IMR-90 (cell line): ENCODE measurements around the gene XYLB. TPM values are rescaled to one million over a fixed set of nuclear protein-coding genes. Genes with fewer than 3 reads are reported as not detected.

Experiments used
- ATAC-seq: fragments of 200-7000 bp; cut with Tn5 transposase; 2 replicates; pipeline ENCODE4 v1.9.1; 2020; ENCODE audit warnings: low read depth, mild to moderate bottlenecking, moderate library complexity
- BruUV-seq: library from RNA; stranded (reverse); fragments of 400-500 nt; replicated peaks from 2 replicates; lab custom pipeline; 2021; lab: Mats Ljungman, UMichigan
- CTCF ChIA-PET: fragments of 300-600 bp; formaldehyde crosslinking; extraction: SDS; loops from one replicate; lab custom pipeline; 2021; ENCODE audit warnings: antibody characterized with exemption; lab: Yijun Ruan, JAX
- POLR2A ChIA-PET: fragments of 300-600 bp; sonication (Branson Sonifier 250); formaldehyde crosslinking; loops from one replicate; lab custom pipeline; 2022; ENCODE audit warnings: antibody characterized with exemption; ENCODE audit not compliant: unreplicated experiment; lab: Charles Lee
- DNase-seq: peaks from one replicate; pipeline ENCODE4 v3.0.0; 2013
- H2AFZ ChIP-seq: replicated peaks from 2 replicates; pipeline ENCODE3; 2013; ENCODE audit warnings: low read length, mild to moderate bottlenecking; ENCODE audit not compliant: poor library complexity
- H2AK5ac ChIP-seq: 2 replicates; pipeline ENCODE4 v1.6.1; 2013; ENCODE audit warnings: low read depth, low read length, inconsistent platforms
- H2AK9ac ChIP-seq: replicated peaks from 2 replicates; pipeline ENCODE3; 2013; ENCODE audit warnings: mild to moderate bottlenecking, low read depth, low read length, moderate library complexity; ENCODE audit not compliant: poor library complexity
- H2BK120ac ChIP-seq: 2 replicates; pipeline ENCODE4 v1.6.1; 2013; ENCODE audit warnings: low read depth, low read length, inconsistent platforms
- H2BK15ac ChIP-seq: 3 replicates; pipeline ENCODE4 v1.6.1; 2013; ENCODE audit warnings: low read depth, low read length, inconsistent platforms
- H2BK20ac ChIP-seq: 2 replicates; pipeline ENCODE4 v1.6.1; 2013; ENCODE audit warnings: low read depth, mild to moderate bottlenecking, inconsistent platforms, low read length, moderate library complexity
- H2BK5ac ChIP-seq: 2 replicates; pipeline ENCODE4 v1.6.1; 2013; ENCODE audit warnings: mild to moderate bottlenecking, low read depth, low read length, inconsistent platforms; ENCODE audit not compliant: poor library complexity, severe bottlenecking
- H3K14ac ChIP-seq: replicated peaks from 2 replicates; pipeline ENCODE4 v1.6.1; 2013; ENCODE audit warnings: low read depth, low read length, inconsistent platforms
- H3K18ac ChIP-seq: 2 replicates; pipeline ENCODE4 v1.6.1; 2013; ENCODE audit warnings: low read depth, low read length, control low read depth
- H3K23ac ChIP-seq: 2 replicates; pipeline ENCODE4 v1.6.1; 2013; ENCODE audit warnings: low read depth, low read length, inconsistent platforms
- H3K27ac ChIP-seq: 2 replicates; pipeline ENCODE4 v1.5.1; 2013; ENCODE audit warnings: mild to moderate bottlenecking, control low read depth, low read length; ENCODE audit not compliant: insufficient read depth
- H3K27me3 ChIP-seq: 2 replicates; pipeline ENCODE4 v1.6.1; 2013; ENCODE audit warnings: low read length; ENCODE audit not compliant: control insufficient read depth, insufficient read depth
- H3K36me3 ChIP-seq: 2 replicates; pipeline ENCODE4 v1.6.1; 2013; ENCODE audit warnings: low read length, mixed read lengths; ENCODE audit not compliant: control insufficient read depth, insufficient read depth
- H3K4ac ChIP-seq: 2 replicates; pipeline ENCODE4 v1.6.1; 2013; ENCODE audit warnings: low read depth, low read length, inconsistent platforms
- H3K4me1 ChIP-seq: 2 replicates; pipeline ENCODE4 v1.6.1; 2013; ENCODE audit warnings: low read length, mixed read lengths; ENCODE audit not compliant: control insufficient read depth, insufficient read depth
- H3K4me2 ChIP-seq: 2 replicates; pipeline ENCODE4 v1.6.1; 2013; ENCODE audit warnings: low read depth, mild to moderate bottlenecking, control low read depth, low read length, moderate library complexity
- H3K4me3 ChIP-seq: 2 replicates; pipeline ENCODE4 v1.5.1; 2013; ENCODE audit warnings: low read depth, mild to moderate bottlenecking, control low read depth, low read length, moderate library complexity; ENCODE audit not compliant: insufficient read depth
- H3K56ac ChIP-seq: 2 replicates; pipeline ENCODE4 v1.6.1; 2013; ENCODE audit warnings: low read length, inconsistent platforms; ENCODE audit not compliant: insufficient read depth; ENCODE audit errors: extremely low read depth
- H3K79me1 ChIP-seq, 2 experiments: 2 replicates each; pipeline ENCODE4 v1.6.1; 2013; ENCODE audit warnings: low read length in 2 of 2, inconsistent platforms in 1 of 2, low read depth in 1 of 2
- H3K9ac ChIP-seq: 2 replicates; pipeline ENCODE4 v1.6.1; 2013; ENCODE audit warnings: low read depth, low read length, control low read depth
- H3K9me1 ChIP-seq: 2 replicates; pipeline ENCODE4 v1.6.1; 2013; ENCODE audit warnings: low read length, inconsistent platforms; ENCODE audit not compliant: insufficient read depth
- H3K9me3 ChIP-seq: 2 replicates; pipeline ENCODE4 v1.6.1; 2013; ENCODE audit warnings: low read length; ENCODE audit not compliant: control insufficient read depth, insufficient read depth
- H4K20me1 ChIP-seq: 2 replicates; pipeline ENCODE4 v1.6.1; 2013; ENCODE audit warnings: low read length, inconsistent platforms; ENCODE audit not compliant: insufficient read depth
- H4K5ac ChIP-seq: 2 replicates; pipeline ENCODE4 v1.6.1; 2013; ENCODE audit warnings: mild to moderate bottlenecking, low read depth, low read length, control low read depth
- H4K8ac ChIP-seq, 2 experiments: 2 replicates each; pipeline ENCODE4 v1.6.1; 2013; ENCODE audit warnings: low read depth in 2 of 2, low read length in 2 of 2, control low read depth in 1 of 2, inconsistent platforms in 1 of 2
- H4K91ac ChIP-seq: 2 replicates; pipeline ENCODE4 v1.6.1; 2013; ENCODE audit warnings: low read depth, low read length, inconsistent platforms; ENCODE audit not compliant: insufficient read depth
- SMC3 ChIP-seq: fragments of 150-350 bp; IDR thresholded peaks from 2 replicates; pipeline ENCODE4 v1.6.1; 2016; ENCODE audit warnings: low read depth, mild to moderate bottlenecking, antibody characterized with exemption, low read length, moderate library complexity
- USF2 ChIP-seq: fragments of 150-350 bp; IDR thresholded peaks from 2 replicates; pipeline ENCODE4 v1.6.1; 2017; ENCODE audit warnings: mild to moderate bottlenecking, antibody characterized with exemption, low read length, low read depth
- WGBS, 2 experiments: methylation state at CpG; one replicate each; pipeline versions ENCODE4 v1.1.5 to v1.1.7; 2013; ENCODE audit warnings: missing lambda C conversion rate in 2 of 2; ENCODE audit not compliant: insufficient read length in 1 of 2; ENCODE audit errors: extremely low coverage in 2 of 2; 5-methylcytosine and 5-hydroxymethylcytosine counted together
- dilution Hi-C: fragments of 300-500 bp; cut with HindIII; formaldehyde crosslinking; loops from one replicate; pipeline ENCODE4 v1.14.3; 2018; ENCODE audit warnings: low sequenced_read_pairs; ENCODE audit not compliant: unreplicated experiment
- in situ Hi-C: fragments of 300-500 bp; cut with MboI; formaldehyde crosslinking; loops from 3 replicates; pipeline ENCODE4 v1.14.3; 2019; ENCODE audit warnings: low sequenced_read_pairs, inconsistent platforms, mixed read lengths
- intact Hi-C: fragments of 100-400 bp; cut with micrococcal nuclease; formaldehyde crosslinking; loops from 2 replicates; pipeline ENCODE4 v1.10.0; 2022
- polyA plus RNA-seq, 3 experiments: library from polyadenylated mRNA; depleted of rRNA; stranded (reverse); fragments of >200 nt; gene quantifications; 2 replicates each; pipeline ENCODE4 v1.2.3, GENCODE V29; 2012; ENCODE audit warnings: low replicate concordance in 1 of 3
- total RNA-seq: library from RNA; depleted of rRNA; stranded (reverse); fragments of >200 nt; gene quantifications from 2 replicates; pipeline ENCODE4 v1.2.3, GENCODE V29; 2012
- TF ChIP-seq, protein P1 (sequence below): conservative IDR thresholded peaks from 2 replicates; pipeline ENCODE4 v1.5.1; 2012; ENCODE audit warnings: mild to moderate bottlenecking, low read depth, low read length, improper control_type of control experiment

Gene XYLB
- total and polyA plus RNA-seq, 2 of the 4 experiments (the other 2 are of a cell fraction): 3.0 to 3.4 TPM

- H3K9me3 ChIP-seq: no peaks in the 10 kb centered on the region
- H2AK5ac ChIP-seq: no peak overlapping the region
- no peaks in the 10 kb centered on the region for H3K27me3 ChIP-seq
- peak overlapping the region; percentile 46 for H3K9ac ChIP-seq
- intact Hi-C loops: loop anchor here (5.0 kb wide), 1 partner anchor 109 kb away; the partner anchor contains the start of gene XYLB
- ATAC-seq (peak; percentile 1; the same call in 1 of the 2 replicates), DNase-seq (peak; percentile 29)
- ChIA-PET CTCF (no interaction called here), POLR2A (interaction anchor here (1.1 kb wide), 1 partner anchor 10 kb away, joined by 4 read pairs; no protein-coding TSS in a partner anchor)
- H3K36me3 ChIP-seq: no peaks in the 10 kb centered on the region
- no peak overlapping the region for H2BK20ac ChIP-seq
- WGBS, 2 experiments: 4% methylated on average over 4 of the region's 15 CpGs; no CpG with 5 or more reads in 1 of the 2 experiments
- no peak overlapping the region; the same call in 1 of the 2 replicates for H3K27ac ChIP-seq
- no peak overlapping the region for H3K18ac ChIP-seq
- H3K79me1 ChIP-seq: peaks cover 19 to 44% of the 10 kb centered on the region in 2 experiments; a peak in 3 of 4 replicates
- H3K56ac ChIP-seq: no peak overlapping the region
- H3K4me2 ChIP-seq: peak overlapping the region; percentile 94
- no peak overlapping the region for H3K14ac ChIP-seq
- BruUV-seq: no TSS peak
- peak overlapping the region; percentile 58 for H2AK9ac ChIP-seq
- TF ChIP-seq SMC3 (no peak), USF2 (peak; percentile 59)
- TF ChIP-seq, protein P1, sequence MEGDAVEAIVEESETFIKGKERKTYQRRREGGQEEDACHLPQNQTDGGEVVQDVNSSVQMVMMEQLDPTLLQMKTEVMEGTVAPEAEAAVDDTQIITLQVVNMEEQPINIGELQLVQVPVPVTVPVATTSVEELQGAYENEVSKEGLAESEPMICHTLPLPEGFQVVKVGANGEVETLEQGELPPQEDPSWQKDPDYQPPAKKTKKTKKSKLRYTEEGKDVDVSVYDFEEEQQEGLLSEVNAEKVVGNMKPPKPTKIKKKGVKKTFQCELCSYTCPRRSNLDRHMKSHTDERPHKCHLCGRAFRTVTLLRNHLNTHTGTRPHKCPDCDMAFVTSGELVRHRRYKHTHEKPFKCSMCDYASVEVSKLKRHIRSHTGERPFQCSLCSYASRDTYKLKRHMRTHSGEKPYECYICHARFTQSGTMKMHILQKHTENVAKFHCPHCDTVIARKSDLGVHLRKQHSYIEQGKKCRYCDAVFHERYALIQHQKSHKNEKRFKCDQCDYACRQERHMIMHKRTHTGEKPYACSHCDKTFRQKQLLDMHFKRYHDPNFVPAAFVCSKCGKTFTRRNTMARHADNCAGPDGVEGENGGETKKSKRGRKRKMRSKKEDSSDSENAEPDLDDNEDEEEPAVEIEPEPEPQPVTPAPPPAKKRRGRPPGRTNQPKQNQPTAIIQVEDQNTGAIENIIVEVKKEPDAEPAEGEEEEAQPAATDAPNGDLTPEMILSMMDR: no peak
- H4K8ac ChIP-seq: no peak overlapping the region
- peak overlapping the region; percentile 97 for H3K4me3 ChIP-seq
- H4K20me1 ChIP-seq: peaks cover 18% of the 10 kb centered on the region
- H3K4ac ChIP-seq: no peak overlapping the region
- H2BK120ac ChIP-seq: no peak overlapping the region
- H2BK5ac ChIP-seq: no peak overlapping the region
- H4K91ac ChIP-seq: no peak overlapping the region
- H2AFZ ChIP-seq: peak overlapping the region; percentile 96
- peaks cover 3% of the 10 kb centered on the region; the same call in 1 of the 2 replicates for H3K4me1 ChIP-seq
- dilution Hi-C loops: no loop called here
- peak overlapping the region; percentile 17 for H3K23ac ChIP-seq
- in situ Hi-C loops: no loop called here
- no peak overlapping the region for H2BK15ac ChIP-seq
- no peak overlapping the region for H4K5ac ChIP-seq
- H3K9me1 ChIP-seq: peaks cover 6% of the 10 kb centered on the region; the same call in 1 of the 2 replicates
Observed at GRCh38 chr3:38455639-38456430, 109.2 kb downstream of the XYLB start.
